Choroid plexus epithelial cell (primary cell): ENCODE results near the gene THBS1.
A peak's percentile ranks its signal among the peaks of the same experiment; 100 is the strongest.

Experiments used
- DNase-seq: peaks from one replicate; pipeline ENCODE4 v3.0.0-alpha.2; 2010; ENCODE audit warnings: low read depth
- H3K4me3 ChIP-seq: 2 replicates; pipeline ENCODE4 v1.5.1; 2011; ENCODE audit warnings: low read depth, mild to moderate bottlenecking, control low read depth, low read length, moderate library complexity
- TF ChIP-seq, protein P1 (sequence below): conservative IDR thresholded peaks from 2 replicates; pipeline ENCODE4 v1.5.1; 2011; ENCODE audit warnings: low read depth, mild to moderate bottlenecking, control low read depth, inconsistent platforms, low read length, moderate library complexity

Gene THBS1

DNA sequence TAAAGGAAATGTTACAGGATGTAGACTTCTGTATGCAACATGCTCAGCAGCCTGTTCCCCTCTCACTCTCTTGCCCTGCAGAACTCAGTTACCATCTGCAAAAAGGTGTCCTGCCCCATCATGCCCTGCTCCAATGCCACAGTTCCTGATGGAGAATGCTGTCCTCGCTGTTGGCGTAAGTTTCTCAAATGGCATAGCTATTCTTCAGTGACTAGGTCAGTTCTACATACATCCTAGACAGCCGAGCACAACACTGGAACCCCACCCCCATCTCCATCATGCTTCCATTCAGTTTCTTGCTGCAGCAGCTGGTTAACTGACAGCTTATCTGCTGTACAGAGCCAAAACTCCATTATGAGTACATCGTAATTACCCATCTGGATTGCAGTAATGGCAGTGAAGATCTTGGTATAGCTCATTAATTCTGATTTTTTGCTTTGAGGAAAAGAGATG lies 4.5 kb downstream of the THBS1 start:
- TF ChIP-seq, protein P1, sequence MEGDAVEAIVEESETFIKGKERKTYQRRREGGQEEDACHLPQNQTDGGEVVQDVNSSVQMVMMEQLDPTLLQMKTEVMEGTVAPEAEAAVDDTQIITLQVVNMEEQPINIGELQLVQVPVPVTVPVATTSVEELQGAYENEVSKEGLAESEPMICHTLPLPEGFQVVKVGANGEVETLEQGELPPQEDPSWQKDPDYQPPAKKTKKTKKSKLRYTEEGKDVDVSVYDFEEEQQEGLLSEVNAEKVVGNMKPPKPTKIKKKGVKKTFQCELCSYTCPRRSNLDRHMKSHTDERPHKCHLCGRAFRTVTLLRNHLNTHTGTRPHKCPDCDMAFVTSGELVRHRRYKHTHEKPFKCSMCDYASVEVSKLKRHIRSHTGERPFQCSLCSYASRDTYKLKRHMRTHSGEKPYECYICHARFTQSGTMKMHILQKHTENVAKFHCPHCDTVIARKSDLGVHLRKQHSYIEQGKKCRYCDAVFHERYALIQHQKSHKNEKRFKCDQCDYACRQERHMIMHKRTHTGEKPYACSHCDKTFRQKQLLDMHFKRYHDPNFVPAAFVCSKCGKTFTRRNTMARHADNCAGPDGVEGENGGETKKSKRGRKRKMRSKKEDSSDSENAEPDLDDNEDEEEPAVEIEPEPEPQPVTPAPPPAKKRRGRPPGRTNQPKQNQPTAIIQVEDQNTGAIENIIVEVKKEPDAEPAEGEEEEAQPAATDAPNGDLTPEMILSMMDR: no peak
- DNase-seq: no peak
- no peak overlapping the region for H3K4me3 ChIP-seq

DNA sequence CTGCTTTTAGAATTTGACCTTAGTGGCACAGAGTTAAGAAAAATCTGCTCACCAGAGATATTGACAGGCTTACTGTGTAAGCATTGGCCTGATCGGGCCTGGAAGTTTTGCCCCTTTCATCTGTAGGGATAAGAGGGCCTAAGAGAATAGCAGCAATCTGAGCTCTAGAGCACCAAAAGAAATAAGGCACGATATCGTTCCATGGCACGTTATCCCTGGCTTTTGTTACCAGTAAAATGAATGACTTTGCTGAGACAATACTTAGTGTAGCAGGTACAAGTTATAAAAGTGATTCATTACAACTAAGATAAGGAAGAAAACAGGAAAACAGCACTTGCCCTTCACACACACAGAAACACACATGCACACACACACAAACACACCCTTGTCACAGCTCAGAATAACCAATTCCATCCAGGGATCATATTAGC lies 5.0 kb downstream of the THBS1 start:
- no peak overlapping the region for H3K4me3 ChIP-seq
- TF ChIP-seq, protein P1: no peak
- no peak for DNase-seq

DNA sequence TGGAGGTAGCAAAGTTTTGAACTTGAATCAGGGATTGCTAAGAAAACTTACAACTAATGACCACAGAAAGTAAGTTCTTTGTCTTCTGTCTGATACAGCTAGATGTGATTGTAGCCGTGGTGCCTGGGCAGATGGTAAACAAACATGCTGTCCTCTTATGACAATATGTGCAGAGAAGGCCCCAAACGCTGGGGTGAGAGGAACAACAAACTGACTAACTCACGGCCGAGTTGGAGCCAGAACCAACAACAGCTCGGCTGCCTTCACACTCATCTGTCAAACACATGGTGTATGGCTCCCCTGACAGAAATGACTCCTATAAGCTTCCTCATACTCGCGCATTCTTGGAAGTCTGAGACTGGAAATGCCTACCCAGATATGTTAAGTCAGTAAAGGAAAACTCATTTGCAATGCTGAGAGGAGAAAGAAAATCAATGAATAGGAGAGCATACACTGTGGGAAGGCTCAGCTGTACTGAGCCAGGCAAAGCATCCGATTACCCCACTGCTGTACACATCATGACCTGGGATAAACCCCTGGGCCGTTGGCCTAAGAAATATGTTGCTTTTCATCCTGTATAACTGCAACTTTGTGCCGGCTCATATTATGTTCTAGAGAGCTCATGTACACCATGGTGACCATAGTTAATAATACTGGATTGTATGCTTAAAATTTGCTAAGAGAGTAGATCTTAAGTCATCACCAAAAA lies 5.7 kb downstream of the THBS1 start:
- H3K4me3 ChIP-seq: no peak overlapping the region
- peak; percentile 85 for DNase-seq
- TF ChIP-seq, protein P1: no peak

DNA sequence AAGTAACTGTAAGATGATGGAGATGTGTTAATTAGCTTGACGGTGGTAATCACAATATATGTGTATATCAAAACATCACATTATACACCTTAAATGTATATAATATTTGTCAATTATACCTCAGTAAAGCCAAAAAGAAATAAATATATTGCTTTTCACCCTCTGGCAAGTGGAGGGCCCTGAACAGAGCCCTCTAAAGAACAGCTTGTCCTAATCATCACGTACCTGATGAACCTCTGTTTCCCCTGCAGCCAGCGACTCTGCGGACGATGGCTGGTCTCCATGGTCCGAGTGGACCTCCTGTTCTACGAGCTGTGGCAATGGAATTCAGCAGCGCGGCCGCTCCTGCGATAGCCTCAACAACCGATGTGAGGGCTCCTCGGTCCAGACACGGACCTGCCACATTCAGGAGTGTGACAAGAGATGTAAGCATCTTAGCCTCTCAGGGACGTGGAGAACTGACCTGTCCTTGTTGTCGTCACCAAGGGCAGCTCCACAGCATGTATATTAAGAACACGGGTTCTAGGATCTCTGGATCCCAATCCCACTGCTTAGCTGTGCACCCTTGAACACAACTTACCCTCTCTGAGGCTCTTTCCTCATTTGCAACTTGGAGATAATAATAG lies 6.3 kb downstream of the THBS1 start:
- TF ChIP-seq, protein P1: no peak
- no peak for DNase-seq
- no peak overlapping the region for H3K4me3 ChIP-seq

DNA sequence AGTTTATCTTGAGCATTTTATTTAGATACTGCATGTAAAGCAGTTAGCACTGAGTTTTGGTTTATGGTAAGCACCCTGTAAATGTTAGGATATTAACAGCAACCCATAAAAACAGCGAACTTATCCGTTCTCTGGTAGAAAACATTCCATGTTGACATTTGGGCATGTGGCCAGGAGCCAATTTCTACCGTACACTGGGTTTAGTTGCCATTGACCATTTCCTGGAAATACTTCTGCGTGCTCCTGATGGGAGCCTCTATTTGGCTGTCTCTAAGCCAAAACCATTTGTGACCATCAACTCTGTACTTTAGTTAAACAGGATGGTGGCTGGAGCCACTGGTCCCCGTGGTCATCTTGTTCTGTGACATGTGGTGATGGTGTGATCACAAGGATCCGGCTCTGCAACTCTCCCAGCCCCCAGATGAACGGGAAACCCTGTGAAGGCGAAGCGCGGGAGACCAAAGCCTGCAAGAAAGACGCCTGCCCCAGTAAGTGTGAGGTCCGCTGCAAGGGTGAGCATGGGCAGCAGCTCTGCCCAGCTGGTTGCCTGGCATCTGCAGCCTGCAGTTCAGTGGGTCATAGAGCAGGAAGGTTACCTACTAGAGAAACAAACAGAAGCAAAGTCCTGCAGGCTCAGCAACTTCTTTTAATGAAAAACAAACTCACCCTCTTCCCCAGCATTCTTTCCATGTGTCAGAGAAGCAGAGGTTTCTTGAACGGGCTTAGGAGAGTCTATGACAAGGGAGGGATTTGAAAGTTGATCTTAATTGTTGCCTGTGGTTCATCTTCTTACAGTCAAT lies 7.1 kb downstream of the THBS1 start:
- TF ChIP-seq, protein P1: no peak
- H3K4me3 ChIP-seq: no peak overlapping the region
- DNase-seq: peak; percentile 40

DNA sequence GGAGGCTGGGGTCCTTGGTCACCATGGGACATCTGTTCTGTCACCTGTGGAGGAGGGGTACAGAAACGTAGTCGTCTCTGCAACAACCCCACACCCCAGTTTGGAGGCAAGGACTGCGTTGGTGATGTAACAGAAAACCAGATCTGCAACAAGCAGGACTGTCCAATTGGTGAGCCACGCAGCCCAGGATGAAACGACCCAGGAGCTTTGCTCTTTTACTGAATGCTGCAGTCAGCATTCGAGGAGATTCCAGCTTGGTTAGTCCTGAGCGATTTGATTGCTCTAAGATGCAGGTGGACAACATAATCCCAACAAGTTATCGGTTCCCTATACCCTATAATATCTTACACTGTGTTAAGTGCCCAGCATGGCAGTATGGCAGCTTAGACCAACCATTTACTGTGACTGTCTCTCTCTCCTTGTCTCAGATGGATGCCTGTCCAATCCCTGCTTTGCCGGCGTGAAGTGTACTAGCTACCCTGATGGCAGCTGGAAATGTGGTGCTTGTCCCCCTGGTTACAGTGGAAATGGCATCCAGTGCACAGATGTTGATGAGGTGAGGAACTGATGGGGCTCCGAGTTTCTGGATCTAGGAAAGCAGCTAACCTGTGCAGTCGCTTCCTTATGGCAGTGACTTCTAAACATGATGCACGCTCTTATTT lies 7.8 kb downstream of the THBS1 start:
- no peak for DNase-seq
- H3K4me3 ChIP-seq: no peak overlapping the region
- TF ChIP-seq, protein P1: no peak
